NCI-H2196 (cell line): ENCODE data around the gene NR1H4.
"Not testable (repeated sequence)": the region's sequence is repeated elsewhere in the genome, so short reads cannot be mapped to it uniquely, and the experiment has no call there.

Source experiments
- DNase-seq: peaks from one replicate; lab custom pipeline; 2025; ENCODE audit not compliant: unreplicated experiment; lab: John Stamatoyannopoulos, UW

NR1H4 gene

DNA sequence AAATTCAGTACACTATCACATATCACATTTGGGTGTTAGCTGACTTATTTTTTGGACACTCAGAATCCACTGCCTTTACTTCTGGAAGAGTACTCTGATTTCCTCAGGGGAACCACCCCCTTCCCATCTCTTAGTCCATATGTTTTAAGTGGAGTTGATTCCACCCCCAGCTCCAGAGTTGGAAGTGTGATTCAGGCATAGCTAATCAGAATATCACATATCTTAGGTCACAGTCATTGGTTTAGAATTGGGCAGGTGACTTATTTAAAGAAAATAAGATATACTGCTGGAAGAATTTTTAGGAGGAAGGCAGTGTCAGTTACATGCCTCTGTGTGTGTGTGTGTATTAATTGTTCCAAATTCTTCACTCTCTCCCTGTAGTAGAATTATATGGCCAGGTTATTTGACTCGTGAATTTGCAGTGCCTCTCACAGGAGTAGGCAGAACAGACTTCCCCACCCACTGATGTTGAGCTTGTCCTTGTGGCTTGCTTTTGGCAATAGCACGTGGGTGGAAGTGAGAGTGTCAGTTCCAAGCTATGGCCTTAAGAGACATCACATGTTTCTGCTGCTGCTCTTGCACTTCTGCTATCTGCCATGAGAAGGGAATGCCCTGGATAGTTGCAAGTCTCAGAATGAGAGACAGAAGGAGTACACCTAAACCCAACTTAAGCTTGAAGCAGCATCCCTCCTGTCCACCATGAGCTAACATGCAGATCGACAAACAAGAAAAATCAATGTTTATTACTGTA, 93.4 kb downstream of the NR1H4 start:
- no peak for DNase-seq

- no peak for DNase-seq
These were observed 94.3 kb downstream of the NR1H4 start for GRCh38 chr12:100567945-100568344.

GRCh38 chr12:100572184-100572583, 98.5 kb downstream of the NR1H4 start:
- no peak for DNase-seq

- peak; percentile 92 for DNase-seq
These were observed 99.9 kb downstream of the NR1H4 start, which contains the start of gene GAS2L3 for GRCh38 chr12:100573292-100574186. TSS of gene GAS2L3 (plus strand) at chr12:100573684. CDS start at chr12:100594905, 21,221 bp downstream.

DNA sequence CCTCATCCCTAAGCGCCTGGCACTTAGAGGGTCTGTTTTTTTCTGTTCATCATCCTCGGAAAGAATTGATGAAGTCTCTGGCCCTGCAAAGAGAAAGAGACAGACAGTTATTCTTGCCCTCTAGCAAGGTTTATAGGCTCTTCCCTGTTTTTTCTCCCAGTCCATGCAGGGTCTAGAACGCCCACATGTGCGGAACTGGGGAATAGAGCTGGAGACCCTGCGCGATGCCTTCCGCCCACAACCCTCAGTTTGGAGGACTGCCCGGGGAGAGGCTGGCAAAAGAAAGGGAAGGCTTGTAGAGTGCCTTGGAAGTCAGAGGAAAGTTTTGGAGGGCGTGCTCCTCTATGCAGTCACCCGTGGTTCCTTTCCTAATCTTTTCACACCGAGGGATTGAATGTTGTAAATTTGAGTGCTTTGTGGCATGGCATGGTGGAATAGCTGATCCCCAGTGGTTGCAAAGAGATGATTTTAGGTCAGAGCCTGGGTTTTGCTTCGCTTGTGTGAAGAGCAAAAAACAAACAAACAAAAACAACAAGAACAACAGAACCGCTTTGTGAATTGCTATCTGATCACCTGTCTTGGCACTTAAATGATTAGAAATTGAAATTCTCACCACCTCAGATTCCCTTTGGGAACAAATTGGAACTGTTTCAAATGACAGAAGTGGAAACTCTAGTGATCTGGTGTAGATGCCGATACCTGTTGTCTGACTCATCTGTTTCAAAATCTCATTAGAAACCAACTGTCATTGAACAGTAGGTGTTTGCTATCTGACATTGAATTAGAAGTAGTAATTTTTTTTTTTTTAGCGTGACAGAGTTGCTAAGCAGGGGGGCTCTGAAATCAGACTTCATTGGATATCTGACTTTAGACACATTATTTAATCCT, 100.8 kb downstream of the NR1H4 start:
- DNase-seq = peak; percentile 19

GRCh38 chr12:100576331-100577036, 102.8 kb downstream of the NR1H4 start:
- no peak for DNase-seq

- DNase-seq = no peak
These were observed 105.3 kb downstream of the NR1H4 start for GRCh38 chr12:100578923-100579322.

- no peak for DNase-seq
These were observed 106.2 kb downstream of the NR1H4 start for GRCh38 chr12:100579844-100580243.

GRCh38 chr12:100584256-100584655, 110.6 kb downstream of the NR1H4 start:
- DNase-seq = no peak

DNA sequence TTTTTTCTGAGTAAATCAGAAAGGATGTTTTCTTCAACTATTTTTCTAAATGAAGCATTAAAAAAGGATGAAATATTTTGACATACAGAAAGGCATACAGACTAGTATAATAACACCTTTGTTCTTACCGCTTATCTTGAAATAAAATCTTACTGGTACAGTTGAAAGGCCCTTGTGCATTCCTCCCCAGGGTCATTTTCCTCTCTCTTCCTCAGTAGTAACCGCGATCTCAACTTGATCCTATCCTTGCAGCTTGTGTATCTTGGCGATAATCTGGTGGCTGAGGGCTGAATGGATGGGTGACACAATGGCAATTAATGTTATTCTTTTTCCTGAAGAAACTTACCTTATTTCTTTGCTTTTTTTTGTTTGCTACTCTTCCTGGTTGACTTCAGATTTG, 118.3 kb downstream of the NR1H4 start:
- no peak for DNase-seq

GRCh38 chr12:100593490-100593889, 119.8 kb downstream of the NR1H4 start:
- DNase-seq = no peak

DNA sequence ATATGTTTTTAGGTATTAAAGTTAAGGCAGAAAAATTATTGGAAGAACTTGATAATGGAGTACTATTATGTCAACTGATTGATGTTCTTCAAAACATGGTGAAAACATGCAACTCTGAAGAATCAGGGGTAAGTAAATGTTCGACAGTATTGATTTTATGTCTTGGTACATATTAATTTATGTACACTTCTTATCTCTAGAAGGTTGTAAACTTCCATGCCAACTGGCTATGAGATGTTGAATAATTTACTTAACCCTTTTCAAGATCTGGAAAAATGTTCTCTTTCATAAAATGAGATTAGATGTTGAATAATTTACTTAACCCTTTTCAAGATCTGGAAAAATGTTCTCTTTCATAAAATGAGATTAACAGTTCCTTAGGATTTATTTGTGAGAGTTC, 128.0 kb downstream of the NR1H4 start:
- no peak for DNase-seq

- not testable (repeated sequence) for DNase-seq
These were observed 129.3 kb downstream of the NR1H4 start for GRCh38 chr12:100602997-100603396.

DNA sequence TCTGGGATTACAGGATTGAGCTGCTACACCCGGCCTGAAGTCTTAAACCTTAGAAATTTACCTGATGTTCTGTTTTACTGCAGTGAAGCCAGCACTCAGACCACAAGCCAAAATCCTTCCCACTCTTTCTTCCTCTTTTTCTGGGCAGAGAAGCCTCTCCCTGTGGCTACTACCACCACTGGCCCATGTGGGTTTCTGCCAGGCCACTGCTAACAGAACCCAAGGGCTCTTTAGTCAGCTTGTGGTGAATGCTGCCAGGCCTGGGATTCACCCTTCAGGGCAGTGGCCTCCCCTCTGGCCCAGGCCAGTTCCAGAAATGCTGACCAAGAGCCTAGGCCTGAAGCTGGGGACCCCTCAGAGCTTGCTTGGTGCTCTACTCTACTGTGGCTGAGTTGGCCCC, 135.1 kb downstream of the NR1H4 start:
- no peak for DNase-seq

- DNase-seq = no peak
These were observed 137.2 kb downstream of the NR1H4 start for GRCh38 chr12:100610666-100611430.

DNA sequence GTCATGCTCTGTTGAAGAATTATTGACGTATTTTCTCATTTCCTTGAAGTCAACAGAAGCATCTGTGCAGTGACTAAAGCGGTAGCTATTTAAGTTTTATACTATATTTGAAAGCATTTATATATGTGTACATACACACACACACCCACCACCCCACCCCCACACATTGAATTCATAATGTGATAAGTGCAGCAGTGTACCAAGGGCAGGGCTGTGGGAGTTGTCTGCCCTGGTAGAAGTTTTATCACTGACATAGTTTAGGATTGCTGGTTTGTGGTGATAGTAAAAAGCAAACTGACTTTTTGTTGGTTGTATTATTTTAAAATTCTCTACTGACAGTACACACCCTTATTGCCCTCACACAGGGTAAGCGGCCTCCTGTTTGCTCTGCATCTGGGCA, 138.9 kb downstream of the NR1H4 start:
- no peak for DNase-seq
